ENCODE measurements around the gene GALNS.

GRCh38 chr16:88902744-88903143 is 46.0 kb upstream of the GALNS start:
- no peak for TF ChIP-seq CTCF (IDR thresholded peaks at IDR 0.05; ENCODE audit: low read length)
- no peak for TF ChIP-seq EZH2 (IDR thresholded peaks at IDR 0.05; ENCODE audit: borderline replicate concordance, low read length)

Measured in OCI-LY1 (cell line).